Activated CD4-positive, CD25-positive, alpha-beta regulatory T cell treated with anti-CD3 and anti-CD28 coated beads, Interleukin-2, amount 50 U/mL, for 16 hours (primary cell): ENCODE data around the gene GATAD2A.
A peak's percentile ranks its signal among the peaks of the same experiment; 100 is the strongest.

ENCODE experiments used
- DNase-seq: peaks from one replicate; pipeline ENCODE4 v3.0.0-alpha.2; 2020; ENCODE audit warnings: low read depth, low spot score

GATAD2A gene

GRCh38 chr19:19505669-19506326 lies 100.3 kb downstream of the GATAD2A start:
- no peak for DNase-seq

GRCh38 chr19:19506592-19506991 lies 101.1 kb downstream of the GATAD2A start:
- DNase-seq = no peak

DNA sequence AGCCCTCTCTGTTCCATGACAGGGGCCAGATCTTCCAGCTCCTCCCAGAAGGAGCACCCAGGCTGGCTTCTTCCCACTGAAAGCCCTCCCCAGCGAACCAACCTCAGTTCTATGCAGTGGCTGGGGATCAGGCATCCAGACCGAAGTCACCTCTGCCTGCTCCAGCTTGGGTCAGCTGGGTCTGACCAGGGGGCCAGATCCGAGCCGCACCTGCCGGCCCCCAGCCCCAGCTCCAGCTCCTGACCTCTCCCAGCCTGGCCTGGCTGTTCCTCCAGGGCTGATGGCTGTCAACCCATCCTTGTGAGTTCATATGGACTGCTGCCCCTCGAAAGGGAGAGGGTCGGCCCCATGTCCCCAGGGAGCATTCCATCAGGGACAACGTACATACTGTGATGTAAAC lies 101.9 kb downstream of the GATAD2A start:
- DNase-seq = no peak

- no peak for DNase-seq
Observed at GRCh38 chr19:19508217-19508616, 102.7 kb downstream of the GATAD2A start.

GRCh38 chr19:19510432-19510831 lies 105.0 kb downstream of the GATAD2A start:
- DNase-seq = no peak

DNA sequence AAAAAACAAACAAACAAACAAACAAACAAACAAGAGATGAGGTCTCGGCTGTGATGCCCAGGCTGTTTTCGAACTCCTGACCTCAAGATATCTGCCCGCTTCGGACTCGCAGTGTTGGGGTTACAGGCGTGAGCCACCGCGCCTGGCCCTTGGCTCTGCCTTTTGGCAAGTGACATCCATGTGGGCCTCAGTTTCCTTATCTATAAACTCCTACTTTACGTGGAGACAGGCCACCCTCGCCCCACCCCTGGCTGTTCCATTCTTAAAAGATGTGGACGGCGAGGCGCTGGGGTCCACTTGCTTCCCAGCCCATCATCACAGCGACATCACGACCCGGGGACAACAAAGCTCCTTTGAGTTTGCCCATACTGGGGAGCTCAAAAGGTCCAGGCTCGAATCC lies 108.2 kb downstream of the GATAD2A start:
- DNase-seq = no peak

- no peak for DNase-seq
Observed at GRCh38 chr19:19514215-19514657, 108.8 kb downstream of the GATAD2A start.

DNA sequence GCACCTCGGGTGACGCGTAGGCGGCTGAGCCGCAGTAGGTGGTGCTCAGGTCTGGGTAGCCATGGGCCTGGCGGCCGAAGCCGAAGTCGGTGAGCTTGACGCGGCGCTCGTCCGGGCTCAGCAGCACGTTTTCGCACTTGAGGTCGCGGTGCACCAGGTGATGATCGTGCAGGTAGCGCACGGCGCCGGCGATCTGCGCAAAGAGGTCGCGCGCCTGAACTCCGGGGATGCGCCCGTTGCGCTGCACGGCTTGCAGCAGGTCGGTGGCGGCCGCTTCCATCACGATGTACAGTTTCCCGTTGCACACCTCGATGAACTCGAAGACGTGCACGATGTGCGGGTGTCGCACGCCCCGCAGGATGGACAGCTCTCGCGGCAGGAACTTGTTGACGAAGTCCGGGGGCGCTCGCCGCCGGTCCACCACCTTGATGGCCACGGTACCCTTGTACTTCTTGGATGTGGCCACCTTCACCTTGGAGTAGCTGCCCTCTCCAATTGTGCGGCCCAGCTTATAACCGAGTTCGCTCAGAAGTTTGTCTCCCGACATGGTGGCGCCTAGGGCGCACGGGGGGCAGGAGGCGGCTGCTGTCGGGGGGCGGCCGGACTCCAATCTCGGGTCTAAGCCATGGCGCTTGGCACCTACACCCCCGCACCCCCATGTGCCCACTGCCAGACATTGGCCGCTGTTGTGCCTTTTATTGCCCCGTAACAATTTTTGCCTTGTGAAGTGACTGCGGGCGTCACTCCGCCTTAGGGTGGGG lies 109.6 kb downstream of the GATAD2A start, which contains the start of gene TSSK6:
TSSK6 (minus strand) TSS at position 668 of the 761 bp plus-strand sequence; CDS start at position 547, 121 bp downstream.
- no peak for DNase-seq

DNA sequence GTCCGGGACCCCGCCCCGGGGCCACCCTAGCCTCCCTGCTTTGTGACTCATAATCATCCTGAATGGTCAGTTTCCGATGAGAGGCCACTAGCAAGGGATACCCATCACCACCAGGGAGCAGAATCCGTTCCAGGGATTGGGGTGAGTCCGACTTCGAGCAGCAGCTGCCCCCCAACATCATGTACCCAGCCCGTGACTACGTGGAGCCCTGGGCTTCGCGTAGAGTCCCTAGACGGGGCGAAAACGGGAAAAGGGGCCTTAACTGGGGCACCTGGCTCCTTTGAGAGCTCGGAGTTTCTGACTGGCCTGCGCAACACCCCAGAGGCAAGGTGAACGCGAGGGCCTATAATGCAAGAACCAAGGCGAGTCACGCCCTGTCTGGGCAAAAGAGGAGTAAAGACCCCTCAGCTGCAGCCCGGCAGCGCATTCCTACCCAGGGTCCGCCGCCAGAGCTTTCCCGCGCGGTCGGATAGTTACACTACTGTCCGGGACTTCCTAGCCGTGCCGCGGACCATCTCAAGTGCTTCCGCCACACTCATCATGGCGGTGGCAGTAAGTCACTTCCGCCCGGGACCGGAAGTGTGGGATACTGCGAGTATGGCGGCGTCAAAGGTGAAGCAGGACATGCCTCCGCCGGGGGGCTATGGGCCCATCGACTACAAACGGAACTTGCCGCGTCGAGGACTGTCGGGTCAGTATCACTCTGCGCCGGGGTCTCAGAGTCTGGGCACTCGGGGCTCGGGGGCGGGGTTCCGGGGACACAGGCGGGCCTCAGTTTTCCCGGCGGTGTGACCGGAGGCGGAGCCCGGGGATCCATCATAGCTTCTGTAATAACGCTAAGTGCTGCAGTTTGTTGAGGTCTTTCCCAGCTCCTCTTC lies 110.4 kb downstream of the GATAD2A start, which contains the start of gene NDUFA13:
NDUFA13 (plus strand) TSS at position 584 of the 878 bp plus-strand sequence; CDS start at position 598, 14 bp downstream.
- DNase-seq = peak; percentile 91

DNA sequence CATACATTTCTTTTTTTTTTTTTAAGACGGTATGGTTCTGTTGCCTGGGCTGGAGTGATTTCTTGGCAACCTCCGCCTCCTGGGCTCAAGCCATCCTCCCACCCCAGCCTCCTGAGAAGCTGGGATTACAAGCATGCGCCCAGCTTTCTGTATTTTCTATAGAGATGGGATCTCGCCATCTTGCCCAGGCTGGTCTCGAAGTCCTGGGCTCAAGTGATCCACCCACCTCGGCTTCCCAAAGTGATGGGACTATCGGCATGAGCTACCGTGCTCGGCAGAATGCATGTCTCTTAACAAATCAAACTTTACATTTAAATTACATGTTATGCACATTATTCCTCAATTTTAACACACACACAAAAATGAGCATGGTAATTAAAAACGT lies 111.8 kb downstream of the GATAD2A start:
- DNase-seq = no peak

DNA sequence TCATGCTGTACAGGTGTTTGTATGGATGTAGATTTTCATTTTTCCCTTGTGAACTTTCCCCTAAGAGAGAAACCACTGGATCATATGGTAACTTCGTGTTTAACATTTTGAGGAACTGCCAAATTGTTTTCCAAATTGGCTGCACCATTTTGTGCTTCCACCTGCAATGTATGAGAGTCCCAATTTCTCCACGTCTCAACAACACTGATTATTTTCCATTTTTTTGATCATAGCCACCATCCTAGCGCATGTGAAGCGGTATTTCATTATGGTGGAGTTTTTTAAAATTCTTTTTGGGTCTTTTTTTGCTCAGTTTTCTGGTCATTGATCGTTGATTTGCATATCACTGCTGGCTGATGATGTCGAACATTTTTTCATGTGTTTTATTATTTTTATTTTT lies 115.5 kb downstream of the GATAD2A start:
- DNase-seq = no peak

- no peak for DNase-seq
Observed at GRCh38 chr19:19523177-19523576, 117.7 kb downstream of the GATAD2A start.

DNA sequence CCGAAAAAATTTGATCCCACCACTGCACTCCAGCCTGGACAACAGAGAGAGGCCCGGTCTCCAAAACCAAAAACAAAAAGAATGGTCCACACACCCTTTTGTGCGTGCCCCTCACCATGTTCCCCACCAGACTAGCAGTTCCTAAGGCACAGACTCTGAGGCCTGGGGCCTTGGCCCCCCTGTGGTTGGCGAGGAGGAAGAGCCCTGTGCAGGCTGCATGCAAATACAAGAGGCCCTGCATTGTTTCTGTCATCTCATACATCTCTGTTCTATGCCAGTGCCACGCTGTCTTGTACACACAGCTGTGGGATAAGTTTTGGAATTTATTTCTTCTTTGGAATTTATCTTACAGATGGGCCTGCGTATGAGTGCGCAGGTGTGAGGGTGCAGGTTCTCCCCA lies 118.6 kb downstream of the GATAD2A start:
- no peak for DNase-seq

DNA sequence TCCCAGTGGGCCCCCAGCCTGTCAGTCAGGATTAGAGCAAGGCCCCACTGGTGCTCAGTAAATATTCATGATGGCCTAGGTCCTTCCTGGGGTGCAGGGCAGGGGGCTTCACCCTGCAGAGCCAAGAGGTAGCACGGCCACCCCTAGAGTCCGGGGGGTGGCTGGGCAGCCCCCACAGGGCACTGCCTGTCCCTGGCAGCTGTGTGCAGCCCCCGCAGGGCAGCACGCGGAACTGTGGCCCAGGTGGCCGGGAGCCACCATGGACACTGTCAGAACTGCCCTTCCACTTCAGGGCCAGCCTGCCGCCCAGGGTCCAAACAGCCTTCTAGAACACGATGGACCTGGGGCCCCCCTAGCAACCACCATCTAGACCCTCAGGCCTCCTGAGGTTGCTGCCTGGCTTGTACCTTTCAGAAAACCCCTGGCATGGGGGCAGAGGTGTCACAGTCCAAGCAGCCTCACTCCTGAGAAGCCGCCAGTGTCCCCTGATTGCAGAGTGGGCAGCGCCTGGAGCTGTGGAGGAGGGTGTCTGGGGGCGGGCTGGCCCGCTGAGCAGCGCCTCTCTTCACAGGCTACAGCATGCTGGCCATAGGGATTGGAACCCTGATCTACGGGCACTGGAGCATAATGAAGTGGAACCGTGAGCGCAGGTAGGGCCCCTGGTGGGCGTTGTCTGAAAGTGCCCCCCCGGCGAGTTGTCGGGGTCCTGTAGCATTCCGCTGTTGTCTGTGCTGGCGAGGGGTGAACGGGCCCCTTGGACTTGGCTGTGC lies 120.3 kb downstream of the GATAD2A start:
- DNase-seq = no peak

DNA sequence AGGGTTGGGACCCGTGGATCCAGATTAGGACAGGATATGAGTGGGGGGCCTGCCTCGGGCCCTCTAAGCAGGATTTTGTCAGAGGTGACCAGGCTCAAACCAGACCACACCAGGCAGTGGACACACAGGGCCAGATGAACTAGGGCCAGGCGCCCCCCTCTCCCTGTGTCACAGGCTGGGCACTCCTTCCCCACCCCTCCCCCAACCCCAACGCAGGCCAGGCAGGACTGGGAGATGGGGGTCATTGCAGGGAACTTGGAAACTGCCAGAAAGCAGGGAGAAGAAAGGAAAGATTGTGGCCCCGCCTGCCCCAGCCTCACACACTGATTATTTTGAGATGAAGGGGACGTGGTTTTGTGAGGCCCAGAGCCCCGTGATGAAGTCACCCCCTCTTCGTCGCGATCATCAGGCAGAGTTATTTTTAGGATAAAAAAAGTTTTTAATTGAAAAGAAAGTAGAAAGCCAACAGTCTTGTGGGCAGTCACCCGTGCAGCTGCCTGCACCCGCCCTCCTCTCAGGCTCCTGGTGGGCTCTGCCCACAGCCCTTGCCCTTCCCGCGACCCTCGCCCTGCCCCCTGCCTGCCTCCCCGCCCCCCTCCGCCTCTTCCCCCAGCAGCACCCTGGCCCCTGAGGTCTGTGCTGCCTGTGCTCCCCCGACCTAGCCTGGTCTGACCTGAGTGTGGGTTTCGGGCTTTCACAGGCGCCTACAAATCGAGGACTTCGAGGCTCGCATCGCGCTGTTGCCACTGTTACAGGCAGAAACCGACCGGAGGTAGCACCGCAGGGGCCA lies 121.3 kb downstream of the GATAD2A start:
- DNase-seq = no peak

DNA sequence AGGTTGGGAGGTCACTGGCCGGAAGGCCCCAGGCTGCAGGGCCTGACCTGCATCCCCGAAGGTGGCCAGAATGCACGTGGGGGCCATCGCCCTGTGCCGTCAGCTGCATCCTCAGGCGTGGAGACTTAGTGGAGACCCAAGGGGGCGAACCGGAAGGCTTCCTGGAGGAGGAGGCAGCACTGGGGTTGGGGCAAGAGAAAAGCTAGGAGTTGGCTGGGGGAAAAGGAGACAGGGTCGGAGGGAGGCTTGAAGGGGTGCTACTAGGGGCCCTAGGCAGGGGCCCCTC lies 121.8 kb downstream of the GATAD2A start:
- no peak for DNase-seq

DNA sequence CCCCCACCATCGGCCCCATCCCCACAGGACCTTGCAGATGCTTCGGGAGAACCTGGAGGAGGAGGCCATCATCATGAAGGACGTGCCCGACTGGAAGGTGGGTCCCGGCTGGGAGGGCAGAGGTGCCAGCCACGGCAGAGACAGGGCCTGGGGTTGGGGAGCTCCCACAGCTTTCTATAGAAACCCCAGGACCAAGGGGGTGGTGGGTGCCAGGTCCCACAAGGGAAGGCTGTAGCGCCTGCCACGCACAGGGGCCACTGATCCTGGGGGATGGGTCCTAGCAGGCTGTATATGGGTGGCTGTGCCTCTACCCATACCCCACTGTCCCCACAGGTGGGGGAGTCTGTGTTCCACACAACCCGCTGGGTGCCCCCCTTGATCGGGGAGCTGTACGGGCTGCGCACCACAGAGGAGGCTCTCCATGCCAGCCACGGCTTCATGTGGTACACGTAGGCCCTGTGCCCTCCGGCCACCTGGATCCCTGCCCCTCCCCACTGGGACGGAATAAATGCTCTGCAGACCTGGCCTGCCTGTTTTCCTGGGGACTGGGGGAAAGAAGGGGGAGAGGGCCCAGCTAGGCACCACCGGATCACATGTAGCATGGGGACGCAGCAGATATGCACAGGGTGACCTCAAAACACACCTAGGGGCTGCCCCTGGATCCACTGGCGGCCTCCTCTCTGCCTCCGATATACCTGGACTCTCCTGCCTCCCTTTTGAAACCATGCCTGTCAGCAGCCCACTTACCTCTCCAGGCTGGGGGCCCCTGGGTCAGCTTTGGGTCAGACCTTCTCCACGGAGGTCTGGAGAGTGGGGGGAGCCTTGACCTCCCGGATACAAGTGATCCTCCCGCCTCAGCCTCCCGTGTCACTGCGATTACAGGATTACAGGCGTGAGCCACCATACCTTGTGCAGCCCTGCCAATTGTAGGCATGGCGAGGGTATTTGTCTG lies 122.5 kb downstream of the GATAD2A start:
- no peak for DNase-seq

- no peak for DNase-seq
Observed at GRCh38 chr19:19528721-19529490, 123.4 kb downstream of the GATAD2A start, which contains the start of gene YJEFN3. TSS of gene YJEFN3 (plus strand) at chr19:19528911. CDS start at chr19:19528933, 22 bp downstream.
